HFFc6 (cell line): ENCODE data around the gene ACAD11. TPM values are rescaled to one million over a fixed set of nuclear protein-coding genes. Genes with fewer than 3 reads are reported as not detected.

Experiments used
- DNase-seq: peaks from one replicate; pipeline ENCODE4 v3.0.0-alpha.2; 2018
- H3K27ac Mint-ChIP-seq: 2 replicates; pipeline ENCODE4 v1.8.0; 2020; ENCODE audit warnings: mild to moderate bottlenecking, mixed read lengths
- H3K27me3 Mint-ChIP-seq: 2 replicates; pipeline ENCODE4 v1.8.0; 2021; ENCODE audit warnings: mild to moderate bottlenecking, moderate library complexity, mixed read lengths; ENCODE audit not compliant: insufficient read depth
- H3K36me3 Mint-ChIP-seq: 2 replicates; pipeline ENCODE4 v1.8.0; 2021; ENCODE audit warnings: low read depth, mixed read lengths
- H3K4me1 Mint-ChIP-seq: 2 replicates; pipeline ENCODE4 v1.8.0; 2020; ENCODE audit warnings: low read depth, mixed read lengths
- H3K4me3 Mint-ChIP-seq: 2 replicates; pipeline ENCODE4 v1.8.0; 2020; ENCODE audit warnings: mild to moderate bottlenecking, moderate library complexity, mixed read lengths
- H3K9me3 Mint-ChIP-seq: 2 replicates; pipeline ENCODE4 v1.8.0; 2020; ENCODE audit warnings: mild to moderate bottlenecking, mixed read lengths
- total RNA-seq, 6 experiments: library from RNA; stranded (reverse); fragmentation: NEBNext Ultra II Directional; extraction: Animal tissue kit (Norgen Biotek cat#: 25700); gene quantifications; 2 replicates in 1 of 6; 3 replicates in 5 of 6; pipeline ENCODE4 v1.2.3, GENCODE V29; 2021
- TF ChIP-seq, protein P1 (sequence below): fragments of 200-600 bp; sonication (generic); IDR thresholded peaks from 2 replicates; pipeline ENCODE4 v1.5.0; 2021; ENCODE audit warnings: antibody characterized with exemption, mild to moderate bottlenecking

Gene ACAD11
- total RNA-seq, 6 experiments from 2014 or later, result 13.3 to 18.5 (median 13.8) TPM

DNA sequence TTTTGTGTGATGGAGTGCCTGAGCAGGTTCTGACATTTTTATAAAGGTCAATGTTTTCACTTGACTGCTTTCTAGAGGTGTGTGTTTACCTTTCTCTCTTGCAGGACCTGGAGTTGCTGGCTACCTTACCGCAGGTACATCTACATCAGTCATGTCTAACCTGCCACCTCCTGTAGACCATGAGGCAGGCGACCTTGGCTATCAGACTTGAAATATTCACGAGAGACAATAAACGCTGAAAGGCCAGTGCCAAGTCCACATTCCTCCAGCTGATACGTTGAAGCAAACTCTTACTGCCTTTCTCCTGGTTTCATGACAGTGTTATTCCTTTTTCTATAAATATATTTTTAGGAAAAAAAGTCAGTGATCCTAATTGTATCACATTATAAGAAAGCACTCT, 121.5 kb downstream of the ACAD11 start:
- no peak for DNase-seq
- peaks cover 31% of the 10 kb centered on the region for H3K36me3 Mint-ChIP-seq
- H3K27me3 Mint-ChIP-seq, result peaks cover 2% of the 10 kb centered on the region
- peak overlapping the region; percentile 46; the same call in 1 of the 2 replicates for H3K27ac Mint-ChIP-seq
- no peak overlapping the region for H3K4me3 Mint-ChIP-seq
- H3K4me1 Mint-ChIP-seq, result peaks cover 64% of the 10 kb centered on the region
- H3K9me3 Mint-ChIP-seq, result no peaks in the 10 kb centered on the region
- TF ChIP-seq, protein P1, sequence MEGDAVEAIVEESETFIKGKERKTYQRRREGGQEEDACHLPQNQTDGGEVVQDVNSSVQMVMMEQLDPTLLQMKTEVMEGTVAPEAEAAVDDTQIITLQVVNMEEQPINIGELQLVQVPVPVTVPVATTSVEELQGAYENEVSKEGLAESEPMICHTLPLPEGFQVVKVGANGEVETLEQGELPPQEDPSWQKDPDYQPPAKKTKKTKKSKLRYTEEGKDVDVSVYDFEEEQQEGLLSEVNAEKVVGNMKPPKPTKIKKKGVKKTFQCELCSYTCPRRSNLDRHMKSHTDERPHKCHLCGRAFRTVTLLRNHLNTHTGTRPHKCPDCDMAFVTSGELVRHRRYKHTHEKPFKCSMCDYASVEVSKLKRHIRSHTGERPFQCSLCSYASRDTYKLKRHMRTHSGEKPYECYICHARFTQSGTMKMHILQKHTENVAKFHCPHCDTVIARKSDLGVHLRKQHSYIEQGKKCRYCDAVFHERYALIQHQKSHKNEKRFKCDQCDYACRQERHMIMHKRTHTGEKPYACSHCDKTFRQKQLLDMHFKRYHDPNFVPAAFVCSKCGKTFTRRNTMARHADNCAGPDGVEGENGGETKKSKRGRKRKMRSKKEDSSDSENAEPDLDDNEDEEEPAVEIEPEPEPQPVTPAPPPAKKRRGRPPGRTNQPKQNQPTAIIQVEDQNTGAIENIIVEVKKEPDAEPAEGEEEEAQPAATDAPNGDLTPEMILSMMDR, result no peak

- DNase-seq, result no peak
- Mint-ChIP-seq H3K27me3 (peaks cover 2% of the 10 kb centered on the region), H3K27ac (peak overlapping the region; percentile 86), H3K36me3 (peaks cover 31% of the 10 kb centered on the region), H3K9me3 (no peaks in the 10 kb centered on the region), H3K4me1 (peaks cover 56% of the 10 kb centered on the region), H3K4me3 (no peak overlapping the region)
- TF ChIP-seq, protein P1, result peak; percentile 63
Observed at GRCh38 chr3:132537297-132537696, 122.3 kb downstream of the ACAD11 start.

DNA sequence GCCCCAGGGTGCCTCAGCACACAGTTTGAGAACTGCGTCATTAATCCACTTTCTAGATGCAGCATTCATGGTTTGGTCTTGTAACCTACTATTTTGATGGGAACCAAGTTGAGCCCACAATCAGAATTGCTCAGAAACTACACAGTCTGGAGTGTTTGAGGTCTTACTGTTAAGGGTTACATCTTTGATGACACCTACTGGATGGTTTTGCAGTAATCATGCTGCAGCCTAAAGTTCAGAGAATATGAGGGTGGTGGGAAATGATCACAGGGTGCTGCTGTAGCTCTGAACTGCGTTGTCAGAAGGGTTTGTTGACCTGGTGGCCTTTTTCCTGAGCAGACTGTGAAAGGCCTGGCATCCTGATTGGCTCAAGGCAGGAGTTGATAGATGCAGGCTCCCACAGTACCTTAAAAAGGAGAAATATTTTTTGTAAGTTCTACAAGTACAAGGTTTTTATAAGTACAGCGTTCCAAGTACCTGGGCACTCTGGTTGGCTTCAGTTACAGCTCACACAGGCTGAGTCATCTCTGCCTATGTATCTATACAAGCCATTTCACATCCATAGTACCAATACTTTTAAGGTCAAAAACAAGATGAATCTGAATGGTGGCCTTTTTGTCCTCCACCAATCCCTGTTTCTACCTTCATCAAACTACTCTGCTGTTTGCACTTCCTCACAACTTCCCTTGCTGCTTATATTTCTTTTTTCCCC, 123.0 kb downstream of the ACAD11 start:
- H3K36me3 Mint-ChIP-seq, result peaks cover 26% of the 10 kb centered on the region
- peaks cover 49% of the 10 kb centered on the region for H3K4me1 Mint-ChIP-seq
- H3K9me3 Mint-ChIP-seq, result no peaks in the 10 kb centered on the region
- DNase-seq, result peak; percentile 19
- TF ChIP-seq, protein P1, result no peak
- H3K4me3 Mint-ChIP-seq, result no peak overlapping the region
- peak overlapping the region; percentile 86 for H3K27ac Mint-ChIP-seq
- H3K27me3 Mint-ChIP-seq, result peaks cover 2% of the 10 kb centered on the region

DNA sequence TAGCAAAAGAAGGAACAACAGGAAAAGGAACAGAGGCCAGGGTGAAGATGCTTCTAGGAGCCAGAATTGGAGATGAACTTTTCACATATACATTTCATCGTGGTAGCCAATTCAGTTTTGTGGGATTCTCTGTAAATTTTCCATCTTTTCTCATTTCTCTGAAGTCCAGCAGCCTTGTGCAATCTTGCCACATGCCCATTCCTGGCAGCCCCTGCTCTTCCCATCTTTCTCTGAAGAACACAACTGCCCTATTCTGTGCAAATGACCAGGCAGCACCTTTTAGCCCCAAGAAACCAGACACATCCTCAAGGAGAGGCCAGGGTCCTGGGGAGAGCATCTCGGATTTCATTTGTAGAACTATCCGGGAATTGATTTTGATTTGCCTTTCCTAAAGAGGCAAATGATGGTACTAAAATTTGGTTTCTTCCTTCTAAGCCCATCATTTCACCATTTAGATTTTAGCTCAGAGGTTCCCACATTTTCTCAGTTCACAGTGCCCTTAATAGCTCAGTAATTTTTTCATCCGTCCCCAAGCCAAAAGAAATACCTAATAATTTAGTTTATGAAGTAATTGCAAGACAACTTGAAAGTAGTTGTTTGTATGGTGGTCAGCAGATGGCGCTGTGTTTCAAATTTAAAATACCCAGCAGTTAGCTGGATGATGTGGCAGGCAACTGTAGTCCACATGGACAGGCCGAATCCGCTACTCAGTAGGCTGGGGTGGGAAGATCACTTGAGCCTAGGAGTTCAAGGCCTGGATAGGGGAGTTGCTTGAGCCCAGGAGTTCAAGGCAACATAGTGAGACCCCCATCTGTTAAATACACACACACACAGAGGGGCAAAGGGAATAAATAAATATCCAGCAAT, 123.8 kb downstream of the ACAD11 start:
- H3K27me3 Mint-ChIP-seq, result no peaks in the 10 kb centered on the region; the same call in 1 of the 2 replicates
- peak overlapping the region; percentile 86 for H3K27ac Mint-ChIP-seq
- peak; percentile 80 for DNase-seq
- H3K4me3 Mint-ChIP-seq, result no peak overlapping the region
- peaks cover 22% of the 10 kb centered on the region for H3K36me3 Mint-ChIP-seq
- peaks cover 41% of the 10 kb centered on the region for H3K4me1 Mint-ChIP-seq
- TF ChIP-seq, protein P1, result peak; percentile 91
- no peaks in the 10 kb centered on the region for H3K9me3 Mint-ChIP-seq

GRCh38 chr3:132530624-132531023, 129.0 kb downstream of the ACAD11 start:
- TF ChIP-seq, protein P1, result no peak
- H3K4me1 Mint-ChIP-seq, result peaks cover 10% of the 10 kb centered on the region
- H3K36me3 Mint-ChIP-seq, result peaks cover 19% of the 10 kb centered on the region; the same call in 1 of the 2 replicates

More at GRCh38 chr3:132530624-132531023, 129.0 kb downstream of the ACAD11 start:
- Mint-ChIP-seq H3K4me3 (no peak overlapping the region), H3K9me3 (no peaks in the 10 kb centered on the region), H3K27ac (no peak overlapping the region), H3K27me3 (no peaks in the 10 kb centered on the region)
- no peak for DNase-seq
